ENCODE results near the gene KLRB1.

- TF ChIP-seq CTCF (optimal IDR thresholded peaks at IDR 0.05 in 1 of 3, IDR thresholded peaks at IDR 0.05 in 1 of 3, conservative IDR thresholded peaks at IDR 0.05 in 1 of 3; ENCODE audit: extremely low read depth in 1 of 3, insufficient read depth in 2 of 3, low read length in 3 of 3): no peak
- TF ChIP-seq EZH2 (IDR thresholded peaks at IDR 0.05; ENCODE audit: low read length): no peak
These were observed 17.3 kb upstream of the KLRB1 start for GRCh38 chr12:9625019-9625418.
